Measurements from ENCODE around the gene LTF. TPM values are rescaled to one million over a fixed set of nuclear protein-coding genes. Genes with fewer than 3 reads are reported as not detected.

LTF gene
- total RNA-seq, 1 experiment from 2014 or later = not detected

- no peak for TF ChIP-seq EGR1 (IDR thresholded peaks at IDR 0.05; ENCODE audit: low read depth)
- TF ChIP-seq CEBPB (IDR thresholded peaks at IDR 0.05; ENCODE audit: low read depth) = no peak
- TF ChIP-seq EZH2phosphoT487 (IDR thresholded peaks at IDR 0.05; ENCODE audit: borderline replicate concordance) = no peak
- TF ChIP-seq, protein P1, sequence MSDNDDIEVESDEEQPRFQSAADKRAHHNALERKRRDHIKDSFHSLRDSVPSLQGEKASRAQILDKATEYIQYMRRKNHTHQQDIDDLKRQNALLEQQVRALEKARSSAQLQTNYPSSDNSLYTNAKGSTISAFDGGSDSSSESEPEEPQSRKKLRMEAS (IDR thresholded peaks at IDR 0.05) = no peak
- TF ChIP-seq ZFX (IDR thresholded peaks at IDR 0.05) = no peak
- no peak for TF ChIP-seq POLR2A (IDR thresholded peaks at IDR 0.05; ENCODE audit: borderline replicate concordance, extremely low read depth, insufficient read depth, insufficient read length)
- TF ChIP-seq EZH2 (IDR thresholded peaks at IDR 0.05) = no peak
- TF ChIP-seq SP1 (IDR thresholded peaks at IDR 0.05; ENCODE audit: low read depth) = no peak
- TF ChIP-seq POLR2AphosphoS5 (IDR thresholded peaks at IDR 0.05; ENCODE audit: low read depth, low read length) = no peak
These were observed 36.2 kb upstream of the LTF start (continued) for GRCh38 chr3:46500656-46501635.

- ChIA-PET RAD21 (ENCODE audit: low non-redundant PET in 1 of 2, low total read pairs in 2 of 2, uncharacterized antibody in 2 of 2, unreplicated experiment in 2 of 2) (no interaction called here), POLR2A (no interaction called here), CTCF (interaction anchor here (2.0 to 4.5 kb wide), 2 partner anchors 10 to 59 kb away, joined by 9 to 23 read pairs; no protein-coding TSS in a partner anchor)
- DNase-seq (ENCODE audit: low read depth, low spot score) (no peak), ATAC-seq (no peak)
- Histone ChIP-seq H4K20me1 (ENCODE audit: insufficient read depth) (no peaks in the 10 kb centered on the region), H3K4me2 (ENCODE audit: low read length) (no peak overlapping the region), H3K27me3 (ENCODE audit: insufficient read depth, low read length) (no peaks in the 10 kb centered on the region), H3K79me2 (ENCODE audit: insufficient read depth, low read length) (no peaks in the 10 kb centered on the region), H3K9ac (ENCODE audit: low read length) (no peak overlapping the region), H3K9me2 (ENCODE audit: insufficient read depth) (no peaks in the 10 kb centered on the region), H3K36me3 (ENCODE audit: control insufficient read depth in 1 of 2, insufficient read depth in 2 of 2, low read length in 2 of 2) (no peaks in the 10 kb centered on the region), H3K4me3 (replicated peaks in 1 of 2; ENCODE audit: low read depth in 1 of 2, low read length in 2 of 2) (no peak overlapping the region), H3K9me3 (ENCODE audit: control insufficient read depth in 1 of 2, insufficient read depth in 1 of 2, low read depth in 1 of 2, low read length in 2 of 2) (no peaks in the 10 kb centered on the region), H3K27ac (ENCODE audit: low read depth, low read length) (no peak overlapping the region), H3K4me1 (ENCODE audit: control insufficient read depth in 1 of 2, insufficient read depth in 2 of 2, low read length in 2 of 2) (no peaks in the 10 kb centered on the region), H2AFZ (ENCODE audit: low read depth, low read length, poor library complexity, severe bottlenecking) (no peak overlapping the region)
- no TSS peak for BruUV-seq (replicated peaks)
- intact Hi-C loops (cut with micrococcal nuclease) = no loop called here
- TF ChIP-seq, protein P2, sequence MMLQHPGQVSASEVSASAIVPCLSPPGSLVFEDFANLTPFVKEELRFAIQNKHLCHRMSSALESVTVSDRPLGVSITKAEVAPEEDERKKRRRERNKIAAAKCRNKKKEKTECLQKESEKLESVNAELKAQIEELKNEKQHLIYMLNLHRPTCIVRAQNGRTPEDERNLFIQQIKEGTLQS (IDR thresholded peaks at IDR 0.05) = no peak
- TF ChIP-seq ZBTB33 (IDR thresholded peaks at IDR 0.05; ENCODE audit: extremely low read depth, insufficient replicate concordance, low read length) (no peak), TCF7L2 (IDR thresholded peaks at IDR 0.05; ENCODE audit: borderline replicate concordance, extremely low read depth, insufficient read depth, insufficient read length) (no peak), SRF (IDR thresholded peaks at IDR 0.05; ENCODE audit: low read depth) (no peak), ZFX (IDR thresholded peaks at IDR 0.05) (no peak), SIN3A (IDR thresholded peaks at IDR 0.05; ENCODE audit: low read depth) (no peak), FOSL1 (IDR thresholded peaks at IDR 0.05; ENCODE audit: low read depth) (no peak), ZNF274 (IDR thresholded peaks at IDR 0.05; ENCODE audit: low read depth, low read length) (no peak), EZH2phosphoT487 (IDR thresholded peaks at IDR 0.05; ENCODE audit: borderline replicate concordance) (no peak), EZH2 (IDR thresholded peaks at IDR 0.05) (no peak), POLR2AphosphoS5 (IDR thresholded peaks at IDR 0.05; ENCODE audit: low read depth, low read length) (no peak), CTCF (IDR thresholded peaks at IDR 0.05 in 2 of 3, conservative IDR thresholded peaks at IDR 0.05 in 1 of 3; ENCODE audit: borderline replicate concordance in 1 of 3, insufficient read depth in 1 of 3, low read depth in 2 of 3, low read length in 2 of 3) (no peak), JUND (IDR thresholded peaks at IDR 0.05) (no peak), CEBPB (IDR thresholded peaks at IDR 0.05; ENCODE audit: low read depth) (no peak), ELF1 (IDR thresholded peaks at IDR 0.05; ENCODE audit: borderline replicate concordance, low read depth) (no peak), EGR1 (IDR thresholded peaks at IDR 0.05; ENCODE audit: low read depth) (no peak), YY1 (IDR thresholded peaks at IDR 0.05; ENCODE audit: extremely low read depth, insufficient replicate concordance, low read depth, low read length) (no peak)
These were observed 34.3 kb upstream of the LTF start for GRCh38 chr3:46498916-46499519.
